Vagina (tissue), 2 donors: ENCODE data around the gene SIGLEC9. TPM values are rescaled to one million over a fixed set of nuclear protein-coding genes. Genes with fewer than 3 reads are reported as not detected.

Source experiments
- DNase-seq, 2 donors: peaks; one replicate each; pipeline ENCODE4 v3.0.0-alpha.2; 2017; ENCODE audit errors: extremely low spot score in 2 of 2
- H3K27ac ChIP-seq: fragments of 200-600 bp; sonication (generic); one replicate; pipeline ENCODE4 v1.5.1; 2019
- H3K27me3 ChIP-seq: fragments of 200-600 bp; sonication (generic); one replicate; pipeline ENCODE4 v1.5.1; 2019
- H3K36me3 ChIP-seq, 2 donors: fragments of 200-600 bp; sonication (generic); one replicate each; pipeline ENCODE4 v1.5.1; 2017 to 2019
- H3K4me1 ChIP-seq: fragments of 200-600 bp; sonication (generic); one replicate; pipeline ENCODE4 v1.5.1; 2019
- H3K4me3 ChIP-seq, 2 donors: fragments of 200-600 bp; sonication (generic); 1 replicate in 1 of 2; 2 replicates in 1 of 2; pipeline ENCODE4 v1.5.1; 2016 to 2019
- H3K9me3 ChIP-seq: fragments of 200-600 bp; sonication (generic); one replicate; pipeline ENCODE4 v1.5.1; 2019
- POLR2A ChIP-seq, 2 donors: fragments of 450-650 bp; IDR thresholded peaks; one replicate each; pipeline ENCODE4 v1.6.1; 2017; ENCODE audit warnings: antibody characterized with exemption in 2 of 2, mild to moderate bottlenecking in 2 of 2, moderate library complexity in 2 of 2
- POLR2AphosphoS5 ChIP-seq, 2 donors: sonication (generic); formaldehyde crosslinking; IDR thresholded peaks; one replicate each; pipeline ENCODE4 v1.9.0; 2017; ENCODE audit warnings: antibody characterized with exemption in 2 of 2, mild to moderate bottlenecking in 2 of 2, low read depth in 1 of 2; ENCODE audit not compliant: insufficient read depth in 1 of 2
- intact Hi-C: fragments of 100-400 bp; cut with DNase I; formaldehyde crosslinking; loops from one replicate; pipeline ENCODE4 v1.15.1; 2023
- total RNA-seq: library from RNA; depleted of rRNA; stranded (reverse); fragments of >200 nt; gene quantifications from one replicate; pipeline ENCODE4 v1.2.3, GENCODE V29; 2016
- TF ChIP-seq, protein P1 (sequence below), 3 experiments: fragments of 450-650 bp in 2 of 3; fragments of 200-600 bp in 1 of 3; sonication (generic) in 1 of 3; IDR thresholded peaks; one replicate each; pipeline ENCODE4 v1.5.1; 2017 to 2019; ENCODE audit warnings: antibody characterized with exemption in 3 of 3, mild to moderate bottlenecking in 2 of 3, moderate library complexity in 2 of 3

The SIGLEC9 gene
- total RNA-seq, 1 donor from 2014 or later, result 5.9 TPM

- TF ChIP-seq, protein P1, sequence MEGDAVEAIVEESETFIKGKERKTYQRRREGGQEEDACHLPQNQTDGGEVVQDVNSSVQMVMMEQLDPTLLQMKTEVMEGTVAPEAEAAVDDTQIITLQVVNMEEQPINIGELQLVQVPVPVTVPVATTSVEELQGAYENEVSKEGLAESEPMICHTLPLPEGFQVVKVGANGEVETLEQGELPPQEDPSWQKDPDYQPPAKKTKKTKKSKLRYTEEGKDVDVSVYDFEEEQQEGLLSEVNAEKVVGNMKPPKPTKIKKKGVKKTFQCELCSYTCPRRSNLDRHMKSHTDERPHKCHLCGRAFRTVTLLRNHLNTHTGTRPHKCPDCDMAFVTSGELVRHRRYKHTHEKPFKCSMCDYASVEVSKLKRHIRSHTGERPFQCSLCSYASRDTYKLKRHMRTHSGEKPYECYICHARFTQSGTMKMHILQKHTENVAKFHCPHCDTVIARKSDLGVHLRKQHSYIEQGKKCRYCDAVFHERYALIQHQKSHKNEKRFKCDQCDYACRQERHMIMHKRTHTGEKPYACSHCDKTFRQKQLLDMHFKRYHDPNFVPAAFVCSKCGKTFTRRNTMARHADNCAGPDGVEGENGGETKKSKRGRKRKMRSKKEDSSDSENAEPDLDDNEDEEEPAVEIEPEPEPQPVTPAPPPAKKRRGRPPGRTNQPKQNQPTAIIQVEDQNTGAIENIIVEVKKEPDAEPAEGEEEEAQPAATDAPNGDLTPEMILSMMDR (IDR thresholded peaks at IDR 0.05), result no peak
- TF ChIP-seq POLR2A (IDR thresholded peaks at IDR 0.05) (no peak), POLR2AphosphoS5 (IDR thresholded peaks at IDR 0.05; ENCODE audit: insufficient read depth in 1 of 2, low read depth in 1 of 2) (no peak)
- H3K36me3 ChIP-seq, result no peaks in the 10 kb centered on the region
- DNase-seq, result no peak
Observed at GRCh38 chr19:51079481-51080110, 45.1 kb upstream of the SIGLEC9 start.

DNA sequence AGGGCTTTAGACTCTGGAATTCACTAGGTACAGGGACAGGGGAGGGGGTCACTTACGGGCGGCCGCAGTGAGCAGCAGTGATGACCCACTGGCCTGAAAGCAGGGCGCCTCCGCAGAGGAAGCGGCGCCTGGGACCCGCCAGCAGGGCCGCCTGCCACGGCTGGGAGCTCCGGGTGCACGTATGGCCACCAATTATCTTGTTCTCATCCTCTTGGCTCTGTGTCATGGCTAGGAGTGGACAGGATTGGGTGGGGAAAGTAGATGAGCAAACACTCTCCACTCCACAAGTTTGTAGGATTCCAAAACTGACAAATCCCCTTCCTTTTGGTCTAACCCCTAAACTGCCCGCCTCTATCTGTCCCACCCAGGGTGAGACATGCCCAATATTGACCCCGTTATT lies 43.2 kb upstream of the SIGLEC9 start:
- no peaks in the 10 kb centered on the region for H3K27me3 ChIP-seq
- intact Hi-C loops, result no loop called here
- H3K4me1 ChIP-seq, result no peaks in the 10 kb centered on the region
- H3K36me3 ChIP-seq, result no peaks in the 10 kb centered on the region
- H3K9me3 ChIP-seq, result no peaks in the 10 kb centered on the region
- DNase-seq, result no peak
- no peak overlapping the region for H3K27ac ChIP-seq
- H3K4me3 ChIP-seq, result no peak overlapping the region
- no peak for TF ChIP-seq POLR2A (IDR thresholded peaks at IDR 0.05)

More at GRCh38 chr19:51079481-51080110, 45.1 kb upstream of the SIGLEC9 start:
- Histone ChIP-seq H3K27ac (no peak overlapping the region), H3K9me3 (no peaks in the 10 kb centered on the region), H3K4me3 (no peak overlapping the region), H3K27me3 (no peaks in the 10 kb centered on the region), H3K4me1 (no peaks in the 10 kb centered on the region)
- intact Hi-C loops, result no loop called here

DNA sequence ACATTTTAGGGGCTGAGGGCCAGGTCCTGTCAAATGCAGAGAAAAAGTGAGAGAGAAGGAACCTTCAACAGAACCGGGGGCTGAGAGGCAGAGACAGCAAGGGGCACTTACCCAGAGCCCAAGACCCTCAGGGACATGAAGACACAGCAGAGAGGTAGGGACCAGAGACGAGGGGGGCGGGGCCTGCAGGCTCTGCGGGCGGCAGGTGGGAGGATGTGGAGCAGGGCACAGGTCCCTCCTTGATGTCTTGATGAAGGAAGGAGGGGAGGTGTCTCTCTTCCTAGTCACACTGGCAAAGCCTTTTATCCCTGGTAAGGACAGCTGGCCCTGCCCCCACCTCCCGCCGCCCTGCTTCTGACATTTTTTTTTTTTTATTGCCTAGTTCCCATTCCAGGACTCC lies 42.1 kb upstream of the SIGLEC9 start, which contains the start of gene KLK14:
Gene KLK14 (minus strand): TSS at position 277 of the 400 bp plus-strand sequence. CDS start 273 bp downstream, at position 4.
- no peak within 1 kb of the TSS for H3K27ac ChIP-seq
- no peaks in the 10 kb centered on the region for H3K27me3 ChIP-seq
- H3K36me3 ChIP-seq, result no peaks in the 10 kb centered on the region
- intact Hi-C loops, result no loop called here
- TF ChIP-seq POLR2A (IDR thresholded peaks at IDR 0.05) (no peak), POLR2AphosphoS5 (IDR thresholded peaks at IDR 0.05; ENCODE audit: insufficient read depth in 1 of 2, low read depth in 1 of 2) (no peak)
- TF ChIP-seq, protein P1 (IDR thresholded peaks at IDR 0.05), result no peak
- no peak for DNase-seq
- H3K4me3 ChIP-seq, result no peak within 1 kb of the TSS
- no peaks in the 10 kb centered on the region for H3K4me1 ChIP-seq
- H3K9me3 ChIP-seq, result no peaks in the 10 kb centered on the region

GRCh38 chr19:51083181-51083580 lies 41.5 kb upstream of the SIGLEC9 start:
- H3K4me1 ChIP-seq, result no peaks in the 10 kb centered on the region
- H3K27me3 ChIP-seq, result no peaks in the 10 kb centered on the region
- no peaks in the 10 kb centered on the region for H3K36me3 ChIP-seq
- no peak for DNase-seq
- H3K9me3 ChIP-seq, result no peaks in the 10 kb centered on the region
- no peak overlapping the region for H3K27ac ChIP-seq
- intact Hi-C loops, result no loop called here
- no peak overlapping the region for H3K4me3 ChIP-seq
- TF ChIP-seq POLR2A (IDR thresholded peaks at IDR 0.05), result no peak
- TF ChIP-seq POLR2AphosphoS5 (IDR thresholded peaks at IDR 0.05; ENCODE audit: insufficient read depth in 1 of 2, low read depth in 1 of 2), result no peak
- TF ChIP-seq, protein P1 (IDR thresholded peaks at IDR 0.05), result no peak

DNA sequence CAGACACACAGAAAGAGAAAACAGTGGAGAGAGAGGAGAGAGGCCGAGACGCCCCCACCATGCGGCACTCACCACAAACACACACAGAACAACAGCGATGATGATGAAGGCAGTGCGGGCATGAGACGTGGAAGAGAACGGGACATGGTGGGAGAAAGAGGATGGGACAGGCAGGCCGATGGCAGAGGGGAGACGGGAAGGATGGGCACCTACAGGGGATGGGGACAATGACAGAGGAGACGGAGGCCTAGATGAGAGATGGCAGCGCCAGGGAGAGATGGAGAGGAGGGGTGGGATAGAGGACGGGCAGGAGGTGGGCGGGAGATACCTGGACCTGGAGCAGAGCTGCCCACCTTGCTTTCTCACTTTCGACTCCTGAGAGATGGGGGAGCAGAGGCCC lies 40.9 kb upstream of the SIGLEC9 start:
- no peaks in the 10 kb centered on the region for H3K36me3 ChIP-seq
- intact Hi-C loops, result no loop called here
- TF ChIP-seq, protein P1 (IDR thresholded peaks at IDR 0.05), result no peak
- no peak for TF ChIP-seq POLR2A (IDR thresholded peaks at IDR 0.05)
- no peak for TF ChIP-seq POLR2AphosphoS5 (IDR thresholded peaks at IDR 0.05; ENCODE audit: insufficient read depth in 1 of 2, low read depth in 1 of 2)
- H3K27me3 ChIP-seq, result no peaks in the 10 kb centered on the region
- H3K4me1 ChIP-seq, result no peaks in the 10 kb centered on the region
- H3K4me3 ChIP-seq, result no peak overlapping the region
- no peak for DNase-seq
- no peaks in the 10 kb centered on the region for H3K9me3 ChIP-seq
- no peak overlapping the region for H3K27ac ChIP-seq
